Measurements from ENCODE around the gene MGLL.

The MGLL gene

GRCh38 chr3:127650236-127650635 lies 172.1 kb downstream of the MGLL start:
- no peak for TF ChIP-seq CTCF (IDR thresholded peaks at IDR 0.05; ENCODE audit: low read depth, low read length, missing control alignments)
- DNase-seq (ENCODE audit: extremely low read depth, low read depth): no peak
- H3K4me3 ChIP-seq (replicated peaks; ENCODE audit: low read depth, low read length): no peak overlapping the region

- no peak for TF ChIP-seq CTCF (IDR thresholded peaks at IDR 0.05; ENCODE audit: low read depth, low read length, missing control alignments)
- no peak overlapping the region for H3K4me3 ChIP-seq (replicated peaks; ENCODE audit: low read depth, low read length)
- DNase-seq (ENCODE audit: extremely low read depth, low read depth): no peak
These were observed 174.5 kb downstream of the MGLL start for GRCh38 chr3:127647845-127648204.

GRCh38 chr3:127647166-127647844 lies 175.0 kb downstream of the MGLL start:
- TF ChIP-seq CTCF (IDR thresholded peaks at IDR 0.05; ENCODE audit: low read depth, low read length, missing control alignments): no peak
- no peak overlapping the region for H3K4me3 ChIP-seq (replicated peaks; ENCODE audit: low read depth, low read length)
- DNase-seq (ENCODE audit: extremely low read depth, low read depth): no peak

- DNase-seq (ENCODE audit: extremely low read depth, low read depth): no peak
- TF ChIP-seq CTCF (IDR thresholded peaks at IDR 0.05; ENCODE audit: low read depth, low read length, missing control alignments): no peak
- H3K4me3 ChIP-seq (replicated peaks; ENCODE audit: low read depth, low read length): no peak overlapping the region
These were observed 175.7 kb downstream of the MGLL start for GRCh38 chr3:127646501-127647046.

GRCh38 chr3:127645371-127646015 lies 176.8 kb downstream of the MGLL start:
- no peak for DNase-seq (ENCODE audit: extremely low read depth, low read depth)
- no peak overlapping the region for H3K4me3 ChIP-seq (replicated peaks; ENCODE audit: low read depth, low read length)
- no peak for TF ChIP-seq CTCF (IDR thresholded peaks at IDR 0.05; ENCODE audit: low read depth, low read length, missing control alignments)

GRCh38 chr3:127644641-127645370 lies 177.5 kb downstream of the MGLL start:
- no peak for TF ChIP-seq CTCF (IDR thresholded peaks at IDR 0.05; ENCODE audit: low read depth, low read length, missing control alignments)
- DNase-seq (ENCODE audit: extremely low read depth, low read depth): no peak
- no peak overlapping the region for H3K4me3 ChIP-seq (replicated peaks; ENCODE audit: low read depth, low read length)
